M059J (cell line): ENCODE results near the gene PANK1. TPM values are rescaled to one million over a fixed set of nuclear protein-coding genes. Genes with fewer than 3 reads are reported as not detected.

Experiments
- DNase-seq: peaks from one replicate; pipeline ENCODE4 v3.0.0-alpha.2; 2012; ENCODE audit warnings: low read depth
- total RNA-seq: library from RNA; depleted of rRNA; stranded (reverse); fragments of >200 nt; shearing (Covaris generic); gene quantifications from 2 replicates; pipeline ENCODE4 v1.2.3, GENCODE V29; 2014

PANK1 gene
- total RNA-seq, 1 experiment from 2014 or later: 12.0 TPM

- no peak for DNase-seq
These were observed 7.0 kb upstream of the PANK1 start for GRCh38 chr10:89651916-89652573.

- no peak for DNase-seq
These were observed 6.3 kb upstream of the PANK1 start for GRCh38 chr10:89651205-89651915.

GRCh38 chr10:89649051-89649450 is 4.0 kb upstream of the PANK1 start:
- DNase-seq: no peak

- DNase-seq: no peak
These were observed 3.0 kb upstream of the PANK1 start for GRCh38 chr10:89648074-89648473.

GRCh38 chr10:89646889-89647657 is 2.0 kb upstream of the PANK1 start:
- DNase-seq: no peak

- no peak for DNase-seq
These were observed 715 bp upstream of the PANK1 start for GRCh38 chr10:89645742-89646172.

- no peak for DNase-seq
These were observed 413 bp downstream of the PANK1 start for GRCh38 chr10:89644691-89644966.

- peak; percentile 98 for DNase-seq
These were observed 991 bp downstream of the PANK1 start for GRCh38 chr10:89643812-89644690.

GRCh38 chr10:89643431-89643811 is 1.6 kb downstream of the PANK1 start:
- DNase-seq: no peak

GRCh38 chr10:89642193-89642592 is 2.8 kb downstream of the PANK1 start:
- no peak for DNase-seq

GRCh38 chr10:89640241-89640640 is 4.8 kb downstream of the PANK1 start:
- DNase-seq: no peak

- no peak for DNase-seq
These were observed 5.7 kb downstream of the PANK1 start for GRCh38 chr10:89639326-89639725.

- no peak for DNase-seq
These were observed 7.9 kb downstream of the PANK1 start for GRCh38 chr10:89637113-89637512.

GRCh38 chr10:89634637-89635036 is 10.4 kb downstream of the PANK1 start:
- DNase-seq: no peak

- DNase-seq: peak; percentile 64
These were observed 11.6 kb downstream of the PANK1 start for GRCh38 chr10:89633484-89633883.

GRCh38 chr10:89632824-89633223 is 12.2 kb downstream of the PANK1 start:
- no peak for DNase-seq

GRCh38 chr10:89627830-89628229 is 17.2 kb downstream of the PANK1 start:
- DNase-seq: no peak

- DNase-seq: peak; percentile 65
These were observed 19.8 kb downstream of the PANK1 start for GRCh38 chr10:89625041-89625765.

GRCh38 chr10:89624020-89624419 is 21.0 kb downstream of the PANK1 start:
- no peak for DNase-seq

GRCh38 chr10:89622151-89622550 is 22.9 kb downstream of the PANK1 start:
- no peak for DNase-seq

- DNase-seq: no peak
These were observed 23.6 kb downstream of the PANK1 start for GRCh38 chr10:89621438-89621837.
